PC-9 (cell line): ENCODE measurements around the gene SOX12. TPM values are rescaled to one million over a fixed set of nuclear protein-coding genes. Genes with fewer than 3 reads are reported as not detected.
A peak's percentile ranks its signal among the peaks of the same experiment; 100 is the strongest.

ENCODE experiments used
- BruUV-seq: library from RNA; stranded (reverse); fragments of 400-500 nt; replicated peaks from 2 replicates; lab custom pipeline; 2021; lab: Mats Ljungman, UMichigan
- CTCF ChIA-PET: fragments of 300-600 bp; sonication (Branson Sonifier 250); formaldehyde crosslinking; loops from one replicate; lab custom pipeline; 2022; ENCODE audit warnings: antibody characterized with exemption; lab: Charles Lee
- POLR2A ChIA-PET: fragments of 300-600 bp; sonication (Branson Sonifier 250); formaldehyde crosslinking; loops from one replicate; lab custom pipeline; 2022; ENCODE audit warnings: antibody characterized with exemption; ENCODE audit not compliant: unreplicated experiment; lab: Charles Lee
- DNase-seq, 2 experiments: peaks; one replicate each; pipeline versions ENCODE4 v3.0.0 to v3.0.0-alpha.2; 2015 to 2022; ENCODE audit warnings: mixed read lengths in 1 of 2
- H2AFZ ChIP-seq: fragments of 200-600 bp; sonication (generic); 2 replicates; pipeline ENCODE4 v1.8.1; 2017; ENCODE audit warnings: antibody characterized with exemption
- H3F3A ChIP-seq: fragments of 200-600 bp; sonication (generic); 2 replicates; pipeline ENCODE4 v1.8.1; 2017; ENCODE audit warnings: antibody characterized with exemption, mild to moderate bottlenecking, low read depth; ENCODE audit not compliant: insufficient read depth
- H3K27ac ChIP-seq: fragments of 200-600 bp; sonication (generic); 2 replicates; pipeline ENCODE4 v1.6.1; 2016; ENCODE audit warnings: mixed run types
- H3K27me3 ChIP-seq: fragments of 200-600 bp; sonication (generic); 2 replicates; pipeline ENCODE4 v1.6.1; 2016; ENCODE audit warnings: low read depth, mixed run types; ENCODE audit not compliant: insufficient read depth
- H3K36me3 ChIP-seq: fragments of 200-600 bp; sonication (generic); 2 replicates; pipeline ENCODE4 v1.6.1; 2016; ENCODE audit warnings: low read depth, mixed run types
- H3K4me1 ChIP-seq: fragments of 200-600 bp; sonication (generic); replicated peaks from 2 replicates; pipeline ENCODE4 v1.6.1; 2016; ENCODE audit warnings: mixed run types; ENCODE audit not compliant: insufficient read depth
- H3K4me2 ChIP-seq: fragments of 200-600 bp; sonication (generic); 2 replicates; pipeline ENCODE4 v1.6.1; 2017; ENCODE audit warnings: mixed run types
- H3K4me3 ChIP-seq: fragments of 200-600 bp; sonication (generic); 2 replicates; pipeline ENCODE4 v1.6.1; 2016; ENCODE audit warnings: mixed run types
- H3K79me2 ChIP-seq: fragments of 200-600 bp; sonication (generic); 2 replicates; pipeline ENCODE4 v1.6.1; 2017; ENCODE audit warnings: low read depth, mixed run types
- H3K9me2 ChIP-seq: fragments of 200-600 bp; sonication (generic); 2 replicates; pipeline ENCODE4 v1.8.1; 2017; ENCODE audit warnings: mild to moderate bottlenecking; ENCODE audit not compliant: insufficient read depth
- H3K9me3 ChIP-seq: fragments of 200-600 bp; sonication (generic); 2 replicates; pipeline ENCODE4 v1.8.1; 2016; ENCODE audit warnings: low read depth; ENCODE audit not compliant: insufficient read depth
- H4K20me1 ChIP-seq: fragments of 200-600 bp; sonication (generic); 2 replicates; pipeline ENCODE4 v1.8.1; 2017; ENCODE audit not compliant: insufficient read depth
- CTCF ChIP-seq: fragments of 200-600 bp; sonication (generic); conservative IDR thresholded peaks from 2 replicates; pipeline ENCODE4 v1.6.1; 2017; ENCODE audit warnings: mixed run types, antibody characterized with exemption, mild to moderate bottlenecking, moderate library complexity
- EZH2 ChIP-seq: fragments of 200-600 bp; sonication (generic); IDR thresholded peaks from 2 replicates; pipeline ENCODE4 v1.8.0; 2017; ENCODE audit warnings: antibody characterized with exemption, low read depth
- intact Hi-C: fragments of 100-400 bp; cut with micrococcal nuclease; formaldehyde crosslinking; loops from one replicate; pipeline ENCODE4 v1.10.0; 2022; ENCODE audit not compliant: unreplicated experiment
- total RNA-seq: library from RNA; stranded (reverse); gene quantifications from 2 replicates; pipeline ENCODE4 v1.2.3, GENCODE V29; 2021

The SOX12 gene
- total RNA-seq, 1 experiment from 2014 or later = 57.1 TPM

- no TSS peak for BruUV-seq
- TF ChIP-seq EZH2 (no peak), CTCF (no peak)
- Histone ChIP-seq H3K79me2 (peaks cover 22% of the 10 kb centered on the region), H3K4me1 (peaks cover 24% of the 10 kb centered on the region), H3K27me3 (no peaks in the 10 kb centered on the region), H3K27ac (no peak overlapping the region), H3K36me3 (no peaks in the 10 kb centered on the region), H3K9me3 (no peaks in the 10 kb centered on the region), H3K9me2 (no peaks in the 10 kb centered on the region), H3K4me2 (no peak overlapping the region), H4K20me1 (peaks cover 7% of the 10 kb centered on the region), H3F3A (peaks cover 25% of the 10 kb centered on the region), H2AFZ (no peak overlapping the region), H3K4me3 (no peak overlapping the region)
- DNase-seq = no peak
- ChIA-PET POLR2A (no interaction called here), CTCF (no interaction called here)
- intact Hi-C loops = no loop called here
Observed at GRCh38 chr20:294602-295001, 30.8 kb upstream of the SOX12 start.

- H3F3A ChIP-seq = peaks cover 30% of the 10 kb centered on the region
- no peaks in the 10 kb centered on the region for H3K9me2 ChIP-seq
- no peak overlapping the region for H3K4me2 ChIP-seq
- ChIA-PET CTCF (no interaction called here), POLR2A (no interaction called here)
- no peak for DNase-seq
- intact Hi-C loops = no loop called here
- no peak for TF ChIP-seq CTCF
- no peak for TF ChIP-seq EZH2
- no peaks in the 10 kb centered on the region for H3K27me3 ChIP-seq
- H3K9me3 ChIP-seq = no peaks in the 10 kb centered on the region
- H2AFZ ChIP-seq = no peak overlapping the region
- BruUV-seq = no TSS peak
- peaks cover 33% of the 10 kb centered on the region for H3K4me1 ChIP-seq
- no peak overlapping the region for H3K27ac ChIP-seq
- H3K36me3 ChIP-seq = peaks cover 6% of the 10 kb centered on the region; the same call in 1 of the 2 replicates
- peaks cover 34% of the 10 kb centered on the region for H3K79me2 ChIP-seq
- peaks cover 19% of the 10 kb centered on the region for H4K20me1 ChIP-seq
- H3K4me3 ChIP-seq = no peak overlapping the region
Observed at GRCh38 chr20:295804-296203, 29.5 kb upstream of the SOX12 start.

- Histone ChIP-seq H3K4me1 (peaks cover 27% of the 10 kb centered on the region), H3K36me3 (peaks cover 6% of the 10 kb centered on the region; the same call in 1 of the 2 replicates), H3F3A (peaks cover 41% of the 10 kb centered on the region), H3K4me3 (peak within 1 kb of the TSS; percentile 82), H3K9me3 (no peaks in the 10 kb centered on the region), H4K20me1 (peaks cover 28% of the 10 kb centered on the region), H3K27me3 (no peaks in the 10 kb centered on the region), H2AFZ (peak within 1 kb of the TSS; percentile 74), H3K27ac (peak within 1 kb of the TSS; percentile 81), H3K4me2 (peak within 1 kb of the TSS; percentile 87), H3K9me2 (no peaks in the 10 kb centered on the region), H3K79me2 (peaks cover 42% of the 10 kb centered on the region)
- no TSS peak for BruUV-seq
- POLR2A ChIA-PET = interaction anchor here (1.1 kb wide), 1 partner anchor 28 kb away, joined by 4 read pairs; the partner anchor contains the start of gene SOX12
- peak; percentile 86 to 91 for DNase-seq
- no peak for TF ChIP-seq CTCF
- TF ChIP-seq EZH2 = no peak
- intact Hi-C loops = loop anchor here (1.0 kb wide), 1 partner anchor 27 kb away; no protein-coding TSS in a partner anchor
- CTCF ChIA-PET = interaction anchor here (0.6 to 1.2 kb wide), 2 partner anchors 28 to 134 kb away, joined by 3 to 12 read pairs; partner anchors contain the start of gene SOX12
Observed at GRCh38 chr20:297098-297924, 28.0 kb upstream of the SOX12 start, which contains the start of gene ZCCHC3. ZCCHC3 (plus strand) TSS chr20:297570; CDS start chr20:297587, 17 bp downstream.
